ENCODE measurements around the gene GABBR2.

GABBR2 gene

GRCh38 chr9:98533866-98534265, 174.9 kb downstream of the GABBR2 start:
- no peak for DNase-seq

DNA sequence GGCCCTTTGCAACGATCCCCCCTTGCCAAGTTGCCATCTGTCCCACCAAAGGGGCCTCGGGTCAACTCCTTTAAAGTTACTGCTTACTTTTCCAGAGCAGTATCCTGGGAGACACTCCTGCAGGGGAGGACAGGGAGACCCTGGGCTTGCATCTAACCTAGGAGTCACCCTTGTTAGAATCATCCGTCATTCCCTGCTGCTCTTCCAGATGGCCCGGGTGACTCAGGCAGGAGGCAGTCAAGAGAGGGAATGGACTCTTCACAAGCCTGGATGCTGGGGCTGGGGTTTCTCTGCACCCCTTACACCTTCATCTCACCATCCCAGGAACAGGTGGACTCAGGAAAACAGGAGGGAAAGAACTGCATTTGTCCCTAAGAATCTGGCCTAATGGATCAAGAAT, 175.6 kb downstream of the GABBR2 start:
- no peak for DNase-seq

GRCh38 chr9:98532574-98532973, 176.2 kb downstream of the GABBR2 start:
- DNase-seq, result no peak

- no peak for DNase-seq
Observed at GRCh38 chr9:98532147-98532546, 176.6 kb downstream of the GABBR2 start.

DNA sequence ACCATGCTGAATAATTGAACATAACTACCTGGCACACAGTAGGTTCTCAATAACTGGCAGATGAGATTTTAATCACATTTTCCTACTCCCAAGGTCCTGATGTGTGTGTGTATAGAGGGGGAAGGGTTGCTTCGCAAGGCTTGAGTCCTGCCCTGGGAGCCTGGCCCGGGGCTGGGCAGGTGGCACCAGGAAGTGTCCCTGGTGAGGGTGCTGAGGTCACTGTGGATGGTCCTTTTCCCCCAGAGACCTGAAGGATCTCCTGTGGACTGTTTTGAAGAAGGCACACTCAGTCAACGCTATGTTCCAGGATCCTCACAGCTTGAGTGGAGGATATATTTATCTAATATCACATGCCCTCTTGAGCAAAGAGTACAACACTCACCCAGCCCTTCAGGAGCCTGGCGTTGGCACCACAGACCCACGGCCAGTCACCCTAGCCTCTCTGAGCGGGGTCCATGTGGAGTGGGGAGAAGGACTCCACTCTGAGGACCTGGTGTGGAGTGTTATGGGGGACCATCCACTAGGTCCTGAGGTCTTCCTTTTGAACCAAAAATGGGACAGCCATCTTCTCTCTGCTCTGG, 177.8 kb downstream of the GABBR2 start:
- no peak for DNase-seq

GRCh38 chr9:98530275-98530674, 178.5 kb downstream of the GABBR2 start:
- no peak for DNase-seq

DNA sequence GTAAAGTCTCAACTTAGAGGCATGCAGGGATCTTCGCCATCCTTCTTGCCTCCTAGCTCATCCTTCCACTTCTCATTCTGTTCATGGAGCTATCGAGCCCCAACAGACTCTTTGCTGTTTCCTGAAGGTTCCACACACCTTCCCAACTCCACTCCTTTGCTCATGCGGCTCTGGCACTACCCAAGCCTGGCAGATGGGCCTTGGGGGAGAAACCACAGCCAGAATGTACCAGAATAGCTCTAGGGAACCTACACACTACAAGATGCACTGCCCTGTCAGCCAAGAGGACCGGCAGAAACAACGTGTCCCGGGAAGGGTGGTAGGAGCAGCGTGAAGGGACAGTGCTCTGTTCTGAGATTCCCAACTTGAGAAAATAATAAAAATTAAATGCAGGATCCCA, 178.9 kb downstream of the GABBR2 start:
- DNase-seq, result no peak

DNA sequence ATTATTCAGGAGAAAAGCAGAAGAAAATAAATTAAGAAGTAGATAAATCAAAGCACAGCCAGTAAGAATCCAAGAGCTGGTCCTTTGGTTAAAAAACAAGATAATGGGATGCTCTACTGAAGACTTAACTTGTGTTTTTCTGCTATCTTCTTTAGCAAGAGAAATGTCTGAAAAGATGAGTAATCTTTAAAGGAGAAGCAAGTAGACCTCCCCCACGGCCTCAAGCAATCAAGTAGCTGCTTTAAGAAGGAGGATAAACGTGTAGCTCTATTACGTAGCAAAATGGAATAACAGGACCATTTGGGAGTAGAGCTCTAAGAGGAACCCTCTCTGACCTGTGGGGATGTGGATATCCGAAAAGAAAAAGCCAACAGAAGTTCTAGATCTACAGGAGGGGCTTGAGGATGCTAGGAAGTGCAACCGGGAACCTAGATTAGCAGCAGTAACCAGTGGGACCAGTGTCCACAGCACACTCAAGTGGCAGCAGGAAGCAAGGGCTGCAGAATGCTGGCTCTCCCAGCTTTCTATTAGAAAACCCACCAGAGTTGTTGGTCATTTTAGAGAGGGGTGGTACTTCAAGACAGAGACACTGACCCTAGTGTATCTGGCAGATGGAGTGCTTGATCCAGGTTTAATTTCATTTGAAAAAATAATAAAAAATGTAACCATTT, 185.4 kb downstream of the GABBR2 start:
- DNase-seq, result peak in 1 of 2 experiments; percentile 6

GRCh38 chr9:98522487-98522886, 186.2 kb downstream of the GABBR2 start:
- DNase-seq, result no peak

GRCh38 chr9:98521141-98521540, 187.6 kb downstream of the GABBR2 start:
- DNase-seq, result no peak

DNA sequence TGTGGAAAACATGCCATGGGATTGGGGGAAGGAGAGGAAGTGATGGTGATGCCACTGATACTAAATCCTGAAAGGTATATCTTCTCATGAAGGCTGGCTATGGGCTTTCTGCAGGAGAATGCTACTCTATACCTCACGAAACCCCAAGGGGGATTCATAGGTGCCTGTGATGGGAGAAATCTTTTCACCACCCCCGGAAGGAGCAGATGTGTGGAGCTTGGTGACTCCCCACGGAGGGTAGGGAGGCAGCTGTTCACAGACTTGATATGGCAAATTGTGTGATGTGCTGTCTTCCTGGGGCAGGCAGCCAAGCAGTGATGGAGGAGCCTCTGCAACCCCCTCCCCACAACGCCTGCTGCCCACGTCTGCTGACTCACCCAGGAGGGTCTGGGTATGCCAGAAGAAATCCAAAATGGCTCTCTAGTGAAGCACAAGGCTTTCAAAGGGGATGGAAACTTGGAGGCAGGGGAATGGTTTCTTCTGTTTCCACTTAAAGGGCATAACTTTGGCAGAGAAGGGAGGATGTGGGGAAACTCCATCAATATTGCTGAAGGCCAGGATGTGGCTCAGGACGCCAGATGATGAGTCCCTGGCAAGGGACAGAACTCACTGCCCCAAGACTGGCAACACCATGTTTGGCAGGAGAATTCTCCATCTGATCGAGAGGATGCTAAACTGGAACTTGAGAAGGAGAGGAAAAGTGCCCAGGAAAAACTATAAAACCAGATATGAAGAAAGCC, 188.3 kb downstream of the GABBR2 start:
- no peak for DNase-seq

DNA sequence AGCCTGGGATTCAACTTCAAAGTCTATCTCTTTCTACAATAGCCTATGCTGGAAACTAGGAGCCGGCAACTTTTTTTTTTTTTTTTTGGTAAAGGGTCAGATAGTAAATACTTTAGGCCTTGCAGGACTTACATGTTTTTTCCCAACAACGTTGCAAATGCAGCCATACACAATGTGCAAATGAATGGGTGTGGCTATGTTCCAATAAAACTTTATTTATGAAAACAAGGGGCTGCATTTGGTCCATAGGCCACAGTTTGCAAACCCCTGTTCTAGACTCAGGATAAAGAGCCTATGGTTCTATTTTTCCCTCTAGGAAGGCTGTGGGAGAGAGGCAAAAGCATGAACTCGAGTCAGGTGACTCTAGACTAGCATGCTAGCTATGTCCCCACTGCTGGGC, 189.1 kb downstream of the GABBR2 start:
- DNase-seq, result no peak

- DNase-seq, result no peak
Observed at GRCh38 chr9:98518556-98518955, 190.2 kb downstream of the GABBR2 start.

DNA sequence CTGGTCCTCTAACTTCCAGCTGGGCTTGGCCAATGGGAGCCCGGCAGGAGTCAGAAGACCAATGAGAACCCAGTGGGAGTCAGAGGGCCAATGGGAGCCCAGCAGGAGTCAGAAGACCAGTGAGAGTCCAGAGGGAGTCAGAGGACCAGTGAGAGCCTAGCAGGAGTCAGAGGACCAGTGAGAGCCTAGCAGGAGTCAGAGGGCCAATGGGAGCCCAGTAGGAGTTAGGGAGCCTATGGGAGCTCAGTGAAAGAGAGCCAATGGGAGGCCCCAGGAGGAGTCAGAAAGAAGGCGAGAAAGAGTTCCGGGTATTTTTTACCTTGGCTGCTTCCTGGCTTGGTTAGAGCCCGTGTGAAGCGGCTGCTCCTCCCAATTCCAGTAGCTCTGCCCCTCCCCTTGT, 191.0 kb downstream of the GABBR2 start:
- DNase-seq, result no peak

DNA sequence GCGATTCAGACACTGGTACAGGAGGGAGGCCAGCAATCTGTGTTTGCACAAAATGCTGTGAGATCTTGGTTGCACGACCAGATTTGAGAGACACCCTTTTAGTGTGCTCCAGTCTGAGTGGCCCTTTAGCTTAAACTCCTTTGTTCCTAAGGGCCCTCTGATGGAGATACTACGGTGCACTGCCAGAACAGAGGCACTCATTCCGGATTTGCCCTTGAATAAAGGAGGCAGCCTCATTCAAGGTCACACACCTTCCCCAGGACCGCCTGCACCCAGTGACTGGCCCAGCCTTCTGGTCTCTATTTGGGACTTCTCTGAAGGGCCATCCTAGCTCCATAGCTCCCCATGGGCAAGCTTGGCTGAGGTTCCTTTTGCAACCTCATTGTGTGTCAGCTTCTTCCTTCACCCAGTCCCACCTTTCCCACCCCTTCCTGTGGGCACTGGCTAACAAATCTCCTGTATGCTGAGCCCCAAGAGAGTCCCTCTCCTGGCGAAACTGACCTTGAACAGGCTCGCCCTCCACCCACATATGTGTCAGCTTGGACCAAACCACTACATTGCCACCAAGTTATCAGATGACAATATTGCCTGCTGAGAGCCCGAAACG, 191.7 kb downstream of the GABBR2 start:
- DNase-seq, result no peak

DNA sequence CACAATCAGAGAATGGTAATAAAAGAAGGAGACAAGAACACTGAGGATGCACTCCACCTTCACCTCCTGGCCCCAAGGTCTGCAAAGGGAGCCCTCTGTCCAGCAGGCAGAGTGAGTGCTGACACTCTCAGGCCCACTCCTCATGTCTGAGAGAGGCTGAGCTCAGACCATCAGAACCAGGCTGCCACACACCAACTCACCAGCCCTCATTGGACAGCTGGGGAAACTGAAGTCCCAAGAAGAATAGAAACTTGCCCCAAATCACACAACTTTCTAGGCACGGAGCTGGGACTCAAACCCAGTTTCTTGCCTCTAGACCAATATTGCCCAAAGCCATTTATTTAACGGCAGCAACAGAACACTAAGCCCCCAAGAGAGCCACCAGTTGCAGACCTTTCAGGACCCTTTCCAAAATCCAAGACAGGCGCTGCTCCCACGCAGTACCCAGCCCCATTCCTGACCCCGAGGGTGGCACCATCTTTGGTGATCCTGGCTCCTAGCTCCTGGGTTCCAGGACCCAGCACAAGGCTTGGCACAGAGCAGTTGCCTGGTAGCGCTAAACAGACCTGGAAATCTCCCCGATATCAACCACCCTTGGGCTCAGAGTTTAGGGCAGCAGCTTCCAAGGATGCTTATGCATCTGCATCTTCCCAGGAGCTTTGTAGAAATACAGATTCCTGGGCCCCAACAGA, 192.4 kb downstream of the GABBR2 start:
- no peak for DNase-seq

DNA sequence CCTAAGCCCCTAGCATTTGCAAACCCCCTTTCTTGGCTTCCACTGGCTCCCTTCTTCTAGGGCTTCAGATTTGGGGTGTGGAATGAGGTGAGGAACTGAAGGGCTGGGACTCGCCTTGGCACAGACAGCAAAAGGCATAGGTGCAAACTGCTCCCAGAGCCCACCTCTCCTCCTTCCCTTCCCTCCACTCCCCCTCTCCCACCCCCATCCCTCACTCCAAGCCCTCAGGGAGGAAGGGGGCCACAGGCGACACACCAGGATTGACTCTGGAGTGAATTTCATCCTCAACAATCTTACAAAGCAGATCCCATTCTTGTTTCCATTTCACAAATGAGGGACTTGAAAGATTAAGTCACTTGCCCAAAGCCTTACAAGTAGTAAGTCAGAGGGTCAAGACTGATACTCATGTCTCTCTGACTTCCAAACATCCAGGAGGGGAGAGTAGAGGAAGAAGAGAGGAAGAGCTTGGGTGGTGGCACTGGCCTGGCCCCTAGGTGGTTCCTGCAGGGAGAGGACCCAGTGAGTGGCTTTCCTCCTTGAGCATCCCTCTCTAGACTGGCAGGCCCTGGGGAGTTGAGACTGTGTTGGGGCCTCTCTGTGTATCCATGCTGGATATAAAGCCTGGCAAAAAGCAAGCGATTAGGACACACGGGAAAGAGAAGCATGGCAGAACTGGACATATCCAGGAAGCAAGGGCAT, 193.1 kb downstream of the GABBR2 start:
- no peak for DNase-seq

- DNase-seq, result no peak
Observed at GRCh38 chr9:98514841-98515240, 193.9 kb downstream of the GABBR2 start.

GRCh38 chr9:98508217-98508919, 200.4 kb downstream of the GABBR2 start:
- DNase-seq, result peak; percentile 76

DNA sequence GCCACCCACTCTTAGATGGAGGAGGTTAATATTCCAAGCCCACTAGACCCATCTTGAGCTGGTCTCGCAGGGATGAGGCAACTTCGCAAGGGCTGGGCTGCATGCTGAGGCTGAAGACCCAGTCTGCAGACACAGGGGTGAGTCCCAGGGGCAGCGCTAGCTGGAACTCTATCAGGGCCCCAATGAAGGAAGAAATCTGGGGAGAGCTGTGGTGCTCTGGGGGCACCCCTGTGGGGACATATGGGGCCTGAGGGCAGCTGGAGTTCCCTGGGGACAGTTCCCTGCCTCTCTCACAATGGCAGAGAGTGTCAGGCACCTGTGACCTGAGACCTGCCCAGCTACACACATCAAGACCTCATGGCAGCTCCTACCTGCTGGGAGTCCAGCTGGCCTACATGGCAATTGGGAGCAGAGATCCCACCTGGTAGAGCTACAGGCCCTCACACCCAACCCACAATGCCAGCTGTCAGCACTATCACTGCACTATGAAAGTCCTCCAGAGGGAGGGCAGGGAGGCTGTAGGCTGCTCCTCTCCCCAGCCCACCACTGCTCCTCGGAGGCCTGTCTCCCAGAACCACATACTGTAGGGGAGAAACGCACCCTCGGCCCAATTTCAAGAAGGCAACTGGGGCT, 202.2 kb downstream of the GABBR2 start:
- no peak for DNase-seq

Measured in SHP77 (cell line).